IPS-18c (cell line): ENCODE results near the gene NRGN.

Source experiments
- H3K4me3 ChIP-seq: 2 replicates; pipeline ENCODE4 v1.7.0; 2013; ENCODE audit warnings: low read depth, mild to moderate bottlenecking, low read length, moderate library complexity; ENCODE audit not compliant: insufficient read depth
- H3K9me3 ChIP-seq: one replicate; pipeline ENCODE4 v1.6.1; 2013; ENCODE audit warnings: mild to moderate bottlenecking, low read length, moderate library complexity; ENCODE audit not compliant: control insufficient read depth, insufficient read depth

NRGN gene

GRCh38 chr11:124739479-124740276 is at the start of gene NRGN:
NRGN (plus strand) TSS chr11:124739942; CDS start chr11:124740085, 143 bp downstream.
- Histone ChIP-seq H3K4me3 (peak within 1 kb of the TSS; percentile 48), H3K9me3 (no peaks in the 10 kb centered on the region)

GRCh38 chr11:124693142-124693541 is 46.6 kb upstream of the NRGN start:
- H3K9me3 ChIP-seq: no peaks in the 10 kb centered on the region
- H3K4me3 ChIP-seq: no peak overlapping the region

- Histone ChIP-seq H3K4me3 (no peak overlapping the region), H3K9me3 (no peaks in the 10 kb centered on the region)
Measured at GRCh38 chr11:124699547-124699946, 40.2 kb upstream of the NRGN start.

GRCh38 chr11:124700028-124700427 is 39.7 kb upstream of the NRGN start:
- no peaks in the 10 kb centered on the region for H3K9me3 ChIP-seq
- H3K4me3 ChIP-seq: no peak overlapping the region

GRCh38 chr11:124707829-124708228 is 31.9 kb upstream of the NRGN start:
- Histone ChIP-seq H3K4me3 (no peak overlapping the region), H3K9me3 (no peaks in the 10 kb centered on the region)

- Histone ChIP-seq H3K9me3 (no peaks in the 10 kb centered on the region), H3K4me3 (no peak overlapping the region)
Measured at GRCh38 chr11:124712392-124712791, 27.4 kb upstream of the NRGN start.

GRCh38 chr11:124716591-124716990 is 23.2 kb upstream of the NRGN start:
- Histone ChIP-seq H3K4me3 (no peak overlapping the region), H3K9me3 (no peaks in the 10 kb centered on the region)

- Histone ChIP-seq H3K4me3 (no peak overlapping the region), H3K9me3 (no peaks in the 10 kb centered on the region)
Measured at GRCh38 chr11:124717421-124717785, 22.3 kb upstream of the NRGN start.

GRCh38 chr11:124717786-124718651 is 21.7 kb upstream of the NRGN start:
- no peaks in the 10 kb centered on the region for H3K9me3 ChIP-seq
- H3K4me3 ChIP-seq: peak overlapping the region; percentile 45

- Histone ChIP-seq H3K4me3 (peak overlapping the region; percentile 45; the same call in 1 of the 2 replicates), H3K9me3 (no peaks in the 10 kb centered on the region)
Measured at GRCh38 chr11:124718801-124719200, 20.9 kb upstream of the NRGN start.

GRCh38 chr11:124719534-124719933 is 20.2 kb upstream of the NRGN start:
- Histone ChIP-seq H3K4me3 (no peak overlapping the region), H3K9me3 (no peaks in the 10 kb centered on the region)

- H3K9me3 ChIP-seq: no peaks in the 10 kb centered on the region
- no peak overlapping the region for H3K4me3 ChIP-seq
Measured at GRCh38 chr11:124722176-124722575, 17.6 kb upstream of the NRGN start.

GRCh38 chr11:124724979-124725718 is 14.6 kb upstream of the NRGN start:
- no peaks in the 10 kb centered on the region for H3K9me3 ChIP-seq
- H3K4me3 ChIP-seq: no peak overlapping the region

- no peak overlapping the region for H3K4me3 ChIP-seq
Measured at GRCh38 chr11:124725719-124726105, 14.0 kb upstream of the NRGN start.

GRCh38 chr11:124727474-124727873 is 12.3 kb upstream of the NRGN start:
- Histone ChIP-seq H3K4me3 (no peak overlapping the region), H3K9me3 (no peaks in the 10 kb centered on the region)

More at GRCh38 chr11:124725719-124726105, 14.0 kb upstream of the NRGN start:
- no peaks in the 10 kb centered on the region for H3K9me3 ChIP-seq

GRCh38 chr11:124728134-124728533 is 11.6 kb upstream of the NRGN start:
- Histone ChIP-seq H3K9me3 (no peaks in the 10 kb centered on the region), H3K4me3 (no peak overlapping the region)

GRCh38 chr11:124729571-124729970 is 10.2 kb upstream of the NRGN start:
- Histone ChIP-seq H3K9me3 (no peaks in the 10 kb centered on the region), H3K4me3 (no peak overlapping the region)
